Motor neuron (in vitro differentiated cells): ENCODE measurements around the gene PLAGL1. TPM values are rescaled to one million over a fixed set of nuclear protein-coding genes. Genes with fewer than 3 reads are reported as not detected.
A peak's percentile ranks its signal among the peaks of the same experiment; 100 is the strongest.
"Not testable (repeated sequence)": the region's sequence is repeated elsewhere in the genome, so short reads cannot be mapped to it uniquely, and the experiment has no call there.

Experiments used
- ATAC-seq, 8 experiments: fragments of 200-7000 bp; cut with Tn5 transposase; replicated peaks in 6 of 8; 2 replicates each; pipeline ENCODE4 v1.8.0; 2021; ENCODE audit warnings: mild to moderate bottlenecking in 8 of 8, moderate library complexity in 8 of 8
- H3K27ac ChIP-seq, 2 donors: fragments of 250-450 bp; sonication (Bioruptor Pico); 2 replicates each; pipeline ENCODE4 v1.9.0; 2021; ENCODE audit warnings: antibody characterized with exemption in 2 of 2, mild to moderate bottlenecking in 2 of 2, moderate library complexity in 1 of 2
- H3K4me1 ChIP-seq, 2 donors: fragments of 250-450 bp; sonication (Bioruptor Pico); replicated peaks in 1 of 2; 2 replicates each; pipeline ENCODE4 v1.6.1; 2021; ENCODE audit warnings: antibody characterized with exemption in 2 of 2, mild to moderate bottlenecking in 2 of 2, moderate library complexity in 1 of 2
- H3K4me3 ChIP-seq, 5 donors: fragments of 250-450 bp; sonication (Bioruptor Pico); 2 replicates each; pipeline ENCODE4 v1.9.0; 2021; ENCODE audit warnings: antibody characterized with exemption in 5 of 5, mild to moderate bottlenecking in 5 of 5, moderate library complexity in 4 of 5
- WGBS, 10 experiments: fragments of 450-650 bp; shearing (Covaris generic); methylation state at CpG; one replicate each; pipeline ENCODE4 v1.0.0; 2022; 5-methylcytosine and 5-hydroxymethylcytosine counted together
- in situ Hi-C, 9 experiments: fragments of 400-800 bp; cut with MboI; loops; one replicate each; pipeline ENCODE4 v1.15.0; 2021; ENCODE audit warnings: low sequenced_read_pairs in 9 of 9, low pct_unique_long_range_greater_than_20kb in 2 of 9; ENCODE audit not compliant: unreplicated experiment in 9 of 9
- total RNA-seq, 8 experiments: library from RNA; unstranded; fragments of 300-600 nt; gene quantifications; 2 replicates each; pipeline versions ENCODE4 v1.2.3 to v1.2.4, GENCODE V29; 2022

The PLAGL1 gene
- total RNA-seq, 8 experiments from 2014 or later, result 7.2 to 50.5 (median 18.9) TPM

GRCh38 chr6:144033816-144034735 lies 26.0 kb upstream of the PLAGL1 start:
- peak in 7 of 8 experiments; percentile 27 to 69 (median 59) for ATAC-seq

GRCh38 chr6:144029452-144029851 lies 21.4 kb upstream of the PLAGL1 start:
- 32 to 100% (median 73%) methylated on average over 1 to 3 of the region's 3 CpGs for WGBS, 10 experiments
- Histone ChIP-seq H3K4me3 (no peak overlapping the region), H3K4me1 (no peaks in the 10 kb centered on the region), H3K27ac (no peak overlapping the region)
- ATAC-seq, result peak in 2 of 8 experiments; percentile 20
- in situ Hi-C loops, result no loop called here

More at GRCh38 chr6:144033816-144034735, 26.0 kb upstream of the PLAGL1 start:
- in situ Hi-C loops, result no loop called here
- no peak overlapping the region for H3K27ac ChIP-seq
- H3K4me3 ChIP-seq, result no peak overlapping the region
- WGBS, 10 experiments, result 0 to 86% (median 27%) methylated on average over 1 to 4 of the region's 4 CpGs; no CpG with 5 or more reads in 2 of the 10 experiments
- peaks cover 0 to 6% of the 10 kb centered on the region in 2 donors for H3K4me1 ChIP-seq

- ATAC-seq, result no peak
- Histone ChIP-seq H3K4me3 (no peak overlapping the region), H3K27ac (no peak overlapping the region), H3K4me1 (no peaks in the 10 kb centered on the region)
- in situ Hi-C loops, result no loop called here
Observed at GRCh38 chr6:144027932-144028587, 20.0 kb upstream of the PLAGL1 start.

GRCh38 chr6:144023216-144023615 lies 15.2 kb upstream of the PLAGL1 start:
- no peak overlapping the region for H3K27ac ChIP-seq
- in situ Hi-C loops, result loop anchor here in 4 of 9 experiments (25.0 kb wide), 2 partner anchors 436 to 461 kb away; no protein-coding TSS in a partner anchor
- WGBS, 10 experiments, result 43 to 98% (median 67%) methylated on average over 1 to 4 of the region's 4 CpGs
- no peaks in the 10 kb centered on the region for H3K4me1 ChIP-seq
- no peak overlapping the region for H3K4me3 ChIP-seq
- ATAC-seq, result no peak

- WGBS, 10 experiments, result 41 to 100% (median 97%) methylated on average over 1 to 5 of the region's 5 CpGs; no CpG with 5 or more reads in 1 of the 10 experiments
- Histone ChIP-seq H3K27ac (no peak overlapping the region), H3K4me3 (no peak overlapping the region), H3K4me1 (no peaks in the 10 kb centered on the region)
- in situ Hi-C loops, result loop anchor here in 7 of 9 experiments (10.0 to 25.0 kb wide), 3 partner anchors 433 to 458 kb away; no protein-coding TSS in a partner anchor
- ATAC-seq, result no peak
Observed at GRCh38 chr6:144019929-144020328, 11.9 kb upstream of the PLAGL1 start.

- Histone ChIP-seq H3K4me1 (no peaks in the 10 kb centered on the region), H3K4me3 (no peak overlapping the region), H3K27ac (no peak overlapping the region)
- in situ Hi-C loops, result loop anchor here in 7 of 9 experiments (10.0 to 25.0 kb wide), 3 partner anchors 430 to 455 kb away; no protein-coding TSS in a partner anchor
- no peak for ATAC-seq
- WGBS, 10 experiments, result 80 to 100% (median 92%) methylated on average over 2 to 5 of the region's 5 CpGs; no CpG with 5 or more reads in 2 of the 10 experiments
Observed at GRCh38 chr6:144017166-144018094, 9.4 kb upstream of the PLAGL1 start.

- H3K4me1 ChIP-seq, result no peaks in the 10 kb centered on the region
- ATAC-seq, result peak in 4 of 8 experiments; percentile 18 to 79 (median 76)
- H3K4me3 ChIP-seq, result no peak overlapping the region
- no peak overlapping the region for H3K27ac ChIP-seq
- WGBS, 10 experiments, result 8 to 100% (median 30%) methylated on average over 1 to 8 of the region's 8 CpGs; no CpG with 5 or more reads in 1 of the 10 experiments
- in situ Hi-C loops, result loop anchor here in 7 of 9 experiments (10.0 to 25.0 kb wide), 3 partner anchors 426 to 451 kb away; no protein-coding TSS in a partner anchor
Observed at GRCh38 chr6:144013486-144013909, 5.4 kb upstream of the PLAGL1 start.

- in situ Hi-C loops, result loop anchor here in 7 of 9 experiments (10.0 to 25.0 kb wide), 3 partner anchors 425 to 450 kb away; no protein-coding TSS in a partner anchor
- ATAC-seq, result no peak
- Histone ChIP-seq H3K4me1 (no peaks in the 10 kb centered on the region), H3K27ac (no peak overlapping the region), H3K4me3 (no peak overlapping the region)
- WGBS, 10 experiments, result 36 to 100% (median 80%) methylated on average over 1 of the region's 1 CpG; no CpG with 5 or more reads in 2 of the 10 experiments
Observed at GRCh38 chr6:144012534-144012933, 4.5 kb upstream of the PLAGL1 start.

- in situ Hi-C loops, result loop anchor here in 7 of 9 experiments (10.0 to 25.0 kb wide), 3 partner anchors 422 to 447 kb away; no protein-coding TSS in a partner anchor
- ATAC-seq, result not testable (repeated sequence)
- 100% methylated on average over 1 of the region's 2 CpGs; no CpG with 5 or more reads in 9 of the 10 experiments for WGBS, 10 experiments
Observed at GRCh38 chr6:144009628-144010027, 1.6 kb upstream of the PLAGL1 start.

GRCh38 chr6:144008846-144009245 lies 787 bp upstream of the PLAGL1 start:
- H3K4me3 ChIP-seq, result peak overlapping the region in 2 of 5 donors; percentile 53 to 58
- in situ Hi-C loops, result loop anchor here in 4 of 9 experiments (25.0 kb wide), 2 partner anchors 422 to 447 kb away; no protein-coding TSS in a partner anchor
- 57 to 100% (median 93%) methylated on average over 1 to 9 of the region's 9 CpGs for WGBS, 10 experiments

More at GRCh38 chr6:144009628-144010027, 1.6 kb upstream of the PLAGL1 start:
- H3K4me3 ChIP-seq, H3K27ac ChIP-seq, H3K4me1 ChIP-seq: not testable (repeated sequence)

GRCh38 chr6:144007478-144008119 lies 460 bp downstream of the PLAGL1 start:
- WGBS, 10 experiments, result 28 to 74% (median 55%) methylated on average over 4 to 24 of the region's 52 CpGs; no CpG with 5 or more reads in 1 of the 10 experiments
- peak overlapping the region; percentile 25 to 59 for H3K27ac ChIP-seq
- in situ Hi-C loops, result loop anchor here in 4 of 9 experiments (25.0 kb wide), 2 partner anchors 420 to 445 kb away; no protein-coding TSS in a partner anchor
- H3K4me1 ChIP-seq, result peaks cover 0 to 5% of the 10 kb centered on the region in 2 donors
- peak in 7 of 8 experiments; percentile 15 to 72 (median 66) for ATAC-seq
- H3K4me3 ChIP-seq, result peak overlapping the region; percentile 51 to 65 (median 55)

More at GRCh38 chr6:144008846-144009245, 787 bp upstream of the PLAGL1 start:
- ATAC-seq, result no peak
- peaks cover 0 to 5% of the 10 kb centered on the region in 2 donors for H3K4me1 ChIP-seq
- H3K27ac ChIP-seq, result no peak overlapping the region
